Esophagus mucosa (tissue), 1 donor: ENCODE results near the gene SLC9B1. TPM values are rescaled to one million over a fixed set of nuclear protein-coding genes. Genes with fewer than 3 reads are reported as not detected.
"Not testable (repeated sequence)": the region's sequence is repeated elsewhere in the genome, so short reads cannot be mapped to it uniquely, and the experiment has no call there.

ENCODE experiments used
- ATAC-seq: fragments of 200-7000 bp; cut with Tn5 transposase; one replicate; pipeline ENCODE4 v1.9.1; 2020
- total RNA-seq: library from RNA; stranded (reverse); gene quantifications from one replicate; pipeline ENCODE4 v1.2.4, GENCODE V29; 2023
- donor health status: DM: yes; HTN: yes; CAD: no.

SLC9B1 gene
- total RNA-seq, 1 donor from 2014 or later = 0.28 TPM

DNA sequence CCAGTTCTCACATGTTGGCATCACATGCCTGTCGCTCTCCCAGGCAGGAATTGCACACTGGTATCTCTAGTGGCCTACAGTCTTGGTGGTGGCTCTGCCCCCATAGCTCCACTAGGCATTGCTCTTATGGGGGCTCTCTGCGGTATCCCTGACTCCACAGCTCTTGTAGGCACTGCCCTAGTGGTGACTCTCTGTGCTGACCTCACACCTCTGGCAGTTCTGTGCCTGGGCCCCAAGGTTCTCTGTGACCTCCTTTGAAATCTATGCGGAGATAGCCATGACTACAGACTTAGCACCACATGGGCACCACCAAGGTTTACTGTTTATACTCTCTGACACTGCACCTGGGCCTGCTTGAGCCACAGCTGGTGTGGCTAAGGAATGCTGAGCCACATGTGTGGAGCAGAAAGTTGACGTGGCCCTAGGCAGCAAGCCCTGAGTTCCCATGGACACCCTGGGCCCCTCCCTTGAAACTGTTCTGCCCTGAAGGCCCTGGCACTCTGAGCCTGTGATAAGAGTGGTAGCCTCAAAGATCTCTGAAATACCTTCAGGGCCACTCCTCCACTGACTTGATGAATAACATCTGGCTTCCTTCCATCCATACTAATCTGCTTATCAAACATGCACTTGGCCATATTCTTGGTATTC is 8.0 kb downstream of the SLC9B1 start:
- ATAC-seq = peak; percentile 44

DNA sequence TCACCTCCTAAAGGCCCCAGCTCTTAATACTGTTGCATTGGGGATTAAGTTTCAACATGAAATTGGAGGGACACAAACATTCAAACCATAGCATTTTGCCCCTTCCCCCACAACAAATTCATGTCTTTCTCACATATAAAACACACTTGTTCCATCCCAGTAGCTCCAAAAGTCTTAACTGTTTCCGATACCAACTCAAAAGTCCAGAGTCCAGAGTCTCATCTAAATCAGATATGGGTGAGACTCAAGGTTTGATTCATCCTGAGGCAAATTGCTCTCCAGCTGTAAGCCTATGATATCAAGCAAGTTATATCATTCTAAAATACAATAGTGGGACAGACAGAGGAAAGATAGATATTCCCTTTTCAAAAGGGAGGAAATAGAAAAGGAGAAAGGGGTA is 8.7 kb downstream of the SLC9B1 start:
- ATAC-seq = no peak

DNA sequence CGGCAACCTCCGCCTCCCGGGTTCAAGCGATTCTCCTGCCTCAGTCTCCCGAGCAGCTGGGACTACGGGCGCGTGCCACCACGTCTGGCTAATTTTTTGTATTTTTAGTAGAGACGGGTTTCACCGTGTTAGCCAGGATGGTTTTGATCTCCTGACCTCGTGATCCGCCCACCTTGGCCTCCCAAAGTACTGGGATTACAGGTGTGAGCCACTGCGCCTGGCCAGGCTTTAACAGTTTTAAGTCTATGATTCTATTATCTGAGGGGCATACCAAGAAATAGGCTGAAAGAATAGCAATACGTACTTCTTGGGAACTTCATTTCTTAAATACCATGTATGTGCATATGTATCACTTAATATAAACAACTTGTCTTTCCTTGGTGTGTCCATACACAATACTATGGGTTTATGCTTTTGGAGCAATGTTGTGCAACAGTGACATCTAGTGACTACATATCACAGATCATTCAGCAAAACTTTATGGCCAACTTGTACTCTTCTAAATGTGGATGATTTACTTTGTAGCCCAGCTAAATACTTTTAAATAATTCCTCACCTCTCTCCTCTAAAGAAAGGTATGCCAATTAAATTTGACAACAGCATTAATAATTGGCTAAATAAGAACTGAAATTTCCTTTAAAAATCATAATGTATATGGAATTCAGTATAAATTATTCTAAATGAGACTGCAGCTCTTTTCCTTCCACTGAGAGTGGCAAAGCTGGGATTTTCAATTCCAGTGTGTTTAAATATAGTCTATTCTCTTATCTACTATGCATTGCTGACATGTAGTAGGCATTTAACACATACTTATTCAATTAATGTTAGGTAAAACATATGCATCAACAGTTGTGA is 10.4 kb downstream of the SLC9B1 start:
- ATAC-seq = peak; percentile 93

DNA sequence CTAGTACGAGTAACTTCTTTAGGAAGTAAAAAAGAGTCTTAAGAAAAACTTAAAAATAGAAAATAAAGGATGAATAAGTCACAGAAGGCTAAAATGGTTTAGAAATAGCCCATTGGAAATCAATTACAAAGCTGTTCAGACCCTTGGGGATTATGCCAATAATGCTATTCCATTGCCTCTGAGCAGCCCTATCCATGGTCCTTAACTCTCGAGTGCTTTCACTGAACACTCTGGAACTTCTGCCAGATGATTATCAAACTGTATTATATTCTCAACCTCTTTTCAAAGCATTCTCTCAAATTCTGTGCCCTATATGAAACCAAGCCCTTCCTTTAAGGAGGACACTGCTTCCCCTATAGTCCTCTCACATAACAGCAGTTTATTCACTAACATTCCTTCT is 17.0 kb downstream of the SLC9B1 start:
- ATAC-seq = no peak

DNA sequence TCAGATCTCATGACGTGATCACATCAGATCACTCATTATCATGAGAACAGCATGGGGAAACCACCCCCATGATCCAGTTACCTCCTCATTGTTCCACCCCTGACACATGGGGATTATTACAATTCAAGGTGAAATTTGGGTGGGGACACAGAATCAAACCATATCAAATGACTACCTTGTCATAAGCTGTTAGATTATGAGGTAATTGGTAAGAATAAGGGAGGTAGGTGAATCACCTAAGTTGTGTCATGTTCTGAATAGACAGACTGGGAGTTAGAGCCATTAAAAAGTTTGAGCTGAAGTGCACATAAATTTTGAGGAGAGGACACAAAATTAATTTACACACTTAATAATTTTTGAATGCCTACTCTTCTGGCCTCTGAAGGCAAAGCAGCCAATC is 24.7 kb downstream of the SLC9B1 start:
- peak; percentile 72 for ATAC-seq

DNA sequence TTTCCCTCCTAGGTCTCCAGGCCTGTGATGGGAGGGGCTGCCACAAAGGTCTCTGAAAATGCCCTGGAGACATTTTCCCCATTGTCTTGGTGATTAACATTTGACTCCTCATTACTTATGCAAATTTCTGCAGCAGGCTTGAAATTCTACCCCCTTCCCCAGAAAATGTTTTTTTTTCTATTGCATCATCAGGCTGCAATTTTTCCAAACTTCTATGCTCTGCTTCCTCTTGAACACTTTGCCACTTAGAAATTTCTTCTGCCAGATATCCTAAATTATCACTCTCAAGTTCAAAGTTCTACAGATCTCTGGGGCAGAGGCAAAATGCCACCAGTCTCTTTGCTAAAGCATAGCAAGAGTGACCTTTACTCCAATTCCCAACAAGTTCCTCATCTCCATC is 25.5 kb downstream of the SLC9B1 start:
- ATAC-seq = not testable (repeated sequence)

DNA sequence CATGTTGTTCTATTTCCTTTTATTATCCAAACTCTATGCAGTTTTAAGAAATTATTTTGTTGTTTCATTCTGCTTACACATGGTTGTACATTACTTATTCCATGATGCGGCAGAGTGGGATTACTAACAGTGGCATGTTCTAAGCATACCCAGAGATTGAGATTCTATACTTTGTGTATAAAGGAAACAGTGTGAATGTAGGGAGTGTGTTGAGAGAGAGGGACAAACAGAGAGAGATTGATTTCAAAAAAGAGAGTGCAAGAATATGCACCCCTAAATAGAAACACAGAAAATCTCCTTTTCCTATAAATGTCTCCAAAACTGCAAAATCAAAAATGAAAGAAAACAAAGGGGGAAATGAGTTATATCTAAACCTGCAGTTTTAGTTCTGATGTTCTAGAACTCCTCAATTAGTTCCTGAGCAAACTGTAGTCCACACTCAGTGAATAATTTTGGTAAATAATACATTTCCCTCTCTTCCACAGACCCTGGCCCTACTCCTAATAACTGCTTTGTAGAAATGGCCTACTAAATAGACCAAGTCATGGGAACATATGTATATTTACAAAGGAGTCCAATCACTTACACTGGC is 31.0 kb downstream of the SLC9B1 start:
- no peak for ATAC-seq

DNA sequence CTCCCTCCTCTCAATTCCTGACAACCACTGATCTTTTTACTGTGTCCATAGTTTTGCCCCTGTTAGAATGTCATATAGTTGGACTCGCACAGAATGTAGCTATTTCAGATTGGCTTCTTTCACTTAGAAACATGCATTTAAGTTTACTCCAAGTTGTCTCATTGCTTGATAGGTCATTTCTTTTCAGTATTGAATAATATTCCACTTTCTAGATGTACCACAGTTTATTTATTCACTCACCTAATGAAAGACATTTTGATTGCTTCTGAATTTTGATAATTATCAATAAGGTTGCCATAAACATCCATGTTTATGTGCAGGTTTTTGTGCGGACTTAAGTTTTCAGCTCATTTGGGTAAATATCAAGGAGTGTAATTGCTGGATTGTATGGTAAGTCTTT is 38.5 kb downstream of the SLC9B1 start:
- ATAC-seq = no peak

DNA sequence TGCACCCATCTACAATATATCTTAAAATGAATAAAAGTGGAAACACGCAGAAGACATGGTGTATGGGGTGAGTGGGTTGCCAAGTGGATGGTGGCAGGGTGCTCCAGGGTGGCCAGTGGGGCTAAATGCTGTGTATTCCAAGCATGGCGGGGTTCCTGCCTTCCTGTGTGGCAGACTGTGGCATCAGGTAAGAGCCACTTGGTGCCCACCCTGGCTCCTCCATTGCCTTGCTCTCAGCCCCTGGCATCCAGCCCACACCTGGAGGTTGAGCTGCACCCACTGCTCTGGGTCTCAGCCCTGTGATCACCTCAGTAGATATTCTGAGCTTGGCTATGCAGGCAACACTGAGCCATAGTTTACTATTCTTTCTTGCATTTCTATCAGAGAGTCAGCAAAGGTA is 57.7 kb downstream of the SLC9B1 start:
- not testable (repeated sequence) for ATAC-seq

DNA sequence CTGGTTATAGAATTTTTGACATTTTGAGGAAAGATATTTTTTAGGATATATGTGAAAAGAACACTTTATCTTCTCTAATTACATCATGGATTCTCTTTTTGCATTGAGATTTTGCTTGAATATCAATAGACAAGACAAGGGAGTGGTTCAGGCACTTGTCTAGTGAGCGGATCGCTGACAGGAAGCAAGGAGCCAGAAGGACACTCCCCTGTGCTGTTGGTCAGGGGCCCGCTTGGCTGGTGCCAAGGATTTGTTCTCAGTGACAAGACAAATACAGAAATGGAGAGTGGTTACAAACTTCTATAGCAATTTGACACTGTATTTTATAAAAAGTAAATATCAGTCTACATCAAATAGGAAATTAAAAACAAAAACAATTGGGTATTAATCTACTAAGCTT is 60.0 kb downstream of the SLC9B1 start:
- no peak for ATAC-seq

DNA sequence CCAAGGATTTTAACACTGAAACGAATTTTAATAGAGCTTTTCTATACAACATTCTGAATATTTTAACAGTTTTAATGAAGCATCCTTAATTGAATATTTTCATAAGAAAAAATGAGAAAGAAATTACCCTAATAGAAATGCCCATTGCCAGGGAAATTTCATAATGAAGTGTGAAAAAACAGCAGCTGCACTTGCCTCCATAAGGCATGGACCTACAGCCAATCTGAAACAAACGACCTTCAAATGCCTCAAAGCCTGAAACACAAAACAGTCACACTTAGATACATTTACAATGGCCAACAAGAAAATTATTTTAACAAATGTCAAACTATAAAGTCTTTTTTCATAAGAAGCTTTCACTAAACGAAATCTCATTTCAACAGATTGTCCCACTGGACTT is 74.4 kb downstream of the SLC9B1 start:
- ATAC-seq = no peak

DNA sequence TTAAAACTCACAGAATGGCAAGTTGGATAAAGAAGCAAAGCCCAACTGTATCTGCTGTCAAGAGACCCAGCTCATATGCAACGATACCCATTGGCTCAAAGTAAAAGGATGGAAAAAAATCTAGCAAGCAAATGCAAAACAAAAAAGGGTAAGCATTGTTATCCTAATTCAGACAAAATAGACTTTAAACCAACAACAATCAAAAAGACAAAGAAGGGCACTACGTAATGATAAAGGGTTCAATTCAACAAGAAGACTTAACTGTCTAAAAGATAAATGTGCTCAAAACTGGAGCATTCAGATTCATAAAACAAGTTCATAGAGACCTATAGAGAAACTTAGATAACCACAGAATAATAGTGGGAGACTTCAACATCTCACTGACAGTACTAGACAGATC is 81.4 kb downstream of the SLC9B1 start:
- ATAC-seq = not testable (repeated sequence)

DNA sequence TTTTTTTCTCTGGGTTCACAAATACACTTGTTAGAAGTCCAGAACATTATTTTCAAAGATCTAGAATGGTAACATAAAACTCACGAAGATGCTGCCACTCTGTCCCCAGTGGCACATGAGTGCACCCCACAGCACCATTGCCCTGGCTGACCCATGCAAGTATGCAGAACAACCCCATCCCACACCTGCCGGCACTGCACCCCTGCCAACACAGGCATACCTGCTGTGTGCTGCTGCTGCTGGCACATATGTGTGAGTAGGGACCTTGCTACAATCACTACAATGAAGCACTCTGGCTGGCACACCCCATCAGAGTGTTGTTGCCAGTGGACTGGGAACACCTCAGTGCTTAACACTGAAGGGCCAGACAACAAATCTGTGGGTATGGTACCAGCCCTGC is 83.8 kb downstream of the SLC9B1 start:
- no peak for ATAC-seq

DNA sequence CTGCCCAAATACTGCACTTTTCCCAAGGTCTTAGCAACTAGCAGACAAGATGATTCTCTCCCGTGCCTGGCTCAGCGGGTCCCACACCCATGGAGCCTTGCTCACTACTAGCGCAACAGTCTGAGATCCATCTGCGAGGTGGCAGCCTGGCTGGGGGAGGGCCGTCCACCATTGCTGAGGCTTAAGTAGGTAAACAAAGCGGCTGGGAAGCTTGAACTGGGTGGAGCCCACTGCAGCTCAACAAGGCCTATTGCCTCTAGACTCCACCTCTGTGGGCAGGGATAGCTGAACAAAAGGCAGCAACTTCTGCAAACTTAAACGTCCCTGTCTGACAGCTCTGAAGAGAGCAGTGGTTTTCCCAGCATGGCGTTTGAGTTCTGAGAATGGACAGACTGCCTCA is 99.8 kb downstream of the SLC9B1 start:
- not testable (repeated sequence) for ATAC-seq

DNA sequence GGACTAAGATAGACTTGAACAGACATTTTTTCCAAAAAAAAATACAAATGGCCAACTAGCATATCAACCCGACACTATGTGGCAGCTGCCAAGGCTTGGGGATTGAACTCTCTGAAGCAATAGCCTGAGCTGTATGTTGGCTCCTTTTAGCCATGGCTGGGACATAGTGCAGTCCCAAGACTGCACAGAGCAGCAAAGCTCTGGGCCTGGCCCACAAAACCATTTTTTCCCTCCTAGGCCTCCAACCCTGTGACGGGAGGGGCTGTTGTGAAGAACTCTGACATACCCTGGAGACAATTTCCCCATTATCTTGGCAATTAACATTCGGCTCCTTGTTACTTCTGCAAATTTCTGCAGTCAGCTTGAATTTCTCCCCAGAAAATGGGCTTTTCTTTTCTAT is 100.6 kb downstream of the SLC9B1 start:
- ATAC-seq = no peak

DNA sequence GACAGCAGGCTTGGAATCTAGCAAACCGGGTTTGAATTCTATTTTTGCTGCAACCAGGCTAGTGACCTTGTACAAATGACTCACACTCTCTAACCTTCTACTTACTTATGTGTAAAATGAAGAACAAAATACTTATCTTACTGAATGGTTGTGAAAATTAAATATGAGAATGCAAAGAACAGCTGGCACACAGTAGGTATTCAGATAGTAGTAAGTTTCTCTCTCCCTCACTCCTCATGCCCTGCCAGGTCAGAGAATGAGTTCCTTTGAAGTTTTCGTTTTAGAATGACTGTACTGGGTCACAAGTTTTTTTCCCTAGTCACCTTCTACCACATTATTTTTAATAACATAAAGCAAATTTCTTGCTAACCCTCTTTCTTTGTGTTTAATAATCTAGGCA is 117.7 kb downstream of the SLC9B1 start:
- no peak for ATAC-seq

DNA sequence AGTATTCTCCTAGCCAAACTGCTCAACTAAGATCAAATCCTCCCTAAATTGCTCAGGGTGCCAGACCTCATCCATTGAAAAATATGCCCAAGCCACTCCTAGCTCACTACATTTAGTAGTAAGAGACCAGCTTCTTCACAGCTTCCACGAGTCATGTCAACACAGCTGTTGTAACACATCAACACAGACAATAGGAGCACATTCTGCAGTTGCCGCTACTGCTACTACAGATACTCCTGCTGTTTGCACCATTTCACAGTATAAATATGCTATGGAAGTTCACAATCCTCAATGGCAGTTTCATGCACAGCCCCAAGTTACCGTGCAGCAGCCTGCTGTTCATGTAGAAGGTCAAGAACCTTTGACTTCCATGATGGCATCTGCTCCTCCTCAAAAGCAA is 121.9 kb downstream of the SLC9B1 start:
- not testable (repeated sequence) for ATAC-seq

DNA sequence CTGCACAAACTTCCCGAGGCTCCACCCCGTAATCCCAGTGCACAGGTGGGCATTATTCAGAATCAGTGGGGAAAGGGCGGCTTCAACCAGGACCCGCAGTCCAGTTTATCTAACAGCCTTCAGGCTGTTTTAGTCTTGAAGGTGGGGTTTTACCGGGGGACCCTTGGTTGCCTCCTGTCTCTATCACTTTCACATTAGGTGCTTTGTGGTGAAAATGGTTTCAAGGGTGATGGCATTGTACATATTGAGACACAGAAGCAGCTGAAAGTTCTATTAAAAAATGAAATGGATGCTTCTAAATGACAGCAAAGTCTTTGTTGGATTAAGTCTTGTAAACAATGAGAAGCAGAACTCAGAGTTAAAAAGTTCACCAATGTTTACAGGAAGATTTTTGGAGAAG is 123.0 kb downstream of the SLC9B1 start:
- not testable (repeated sequence) for ATAC-seq

DNA sequence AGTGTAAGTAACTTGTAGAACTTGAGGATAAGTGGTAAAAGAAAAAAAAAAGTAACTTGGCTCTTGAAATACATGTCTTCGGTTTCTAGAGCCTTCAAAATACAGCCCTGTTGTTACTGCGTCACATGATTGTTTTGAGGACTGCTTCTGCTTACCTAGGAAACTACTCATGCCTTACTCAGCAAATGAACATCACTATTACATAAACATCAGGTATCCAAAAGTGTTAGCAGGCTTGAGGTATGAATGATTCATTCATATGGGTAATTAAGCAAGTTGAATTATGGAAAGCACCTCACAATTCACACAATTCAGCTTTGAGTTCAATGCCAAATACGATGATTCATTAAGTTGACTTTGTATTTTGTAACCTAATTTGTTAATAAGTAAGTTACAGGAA is 129.6 kb downstream of the SLC9B1 start:
- peak; percentile 35 for ATAC-seq

DNA sequence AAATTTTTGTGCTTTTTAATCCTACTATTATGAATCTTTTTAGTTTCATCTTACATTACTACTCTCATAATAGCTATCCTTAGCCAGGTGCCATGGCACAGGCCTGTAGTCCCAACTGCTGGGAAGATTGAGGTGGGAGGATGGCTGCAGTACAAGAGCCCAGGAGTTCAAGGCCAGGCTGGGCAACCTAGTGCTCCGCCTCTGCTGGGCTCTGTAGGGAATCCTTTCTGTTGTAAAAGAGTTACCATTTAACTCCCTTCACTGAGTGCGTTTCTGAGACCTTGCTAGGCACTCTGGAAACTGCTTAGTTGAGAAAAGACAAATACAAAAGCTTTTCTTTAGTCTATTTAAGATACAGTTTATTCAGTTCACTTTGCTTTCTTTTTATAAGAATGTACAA is 130.9 kb downstream of the SLC9B1 start:
- not testable (repeated sequence) for ATAC-seq

DNA sequence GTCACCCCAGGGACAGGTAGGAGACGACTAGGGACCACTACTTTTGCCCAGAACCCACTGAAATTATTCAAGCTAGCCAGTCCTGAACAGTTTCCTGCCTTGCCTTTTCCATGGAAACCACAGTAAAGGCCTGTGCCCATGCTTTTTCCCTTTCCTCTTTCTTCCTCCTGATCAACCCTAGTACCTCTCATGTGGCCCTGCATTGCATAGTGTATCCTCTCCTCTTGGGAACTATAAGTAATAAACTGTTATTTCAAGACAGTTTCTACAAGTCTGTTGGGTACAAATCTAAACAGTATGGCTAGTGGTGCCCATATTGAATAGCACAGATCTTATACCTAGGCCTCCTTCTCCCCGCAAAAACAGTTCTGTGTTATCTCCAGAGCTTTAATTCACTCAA is 136.2 kb downstream of the SLC9B1 start:
- ATAC-seq = no peak

DNA sequence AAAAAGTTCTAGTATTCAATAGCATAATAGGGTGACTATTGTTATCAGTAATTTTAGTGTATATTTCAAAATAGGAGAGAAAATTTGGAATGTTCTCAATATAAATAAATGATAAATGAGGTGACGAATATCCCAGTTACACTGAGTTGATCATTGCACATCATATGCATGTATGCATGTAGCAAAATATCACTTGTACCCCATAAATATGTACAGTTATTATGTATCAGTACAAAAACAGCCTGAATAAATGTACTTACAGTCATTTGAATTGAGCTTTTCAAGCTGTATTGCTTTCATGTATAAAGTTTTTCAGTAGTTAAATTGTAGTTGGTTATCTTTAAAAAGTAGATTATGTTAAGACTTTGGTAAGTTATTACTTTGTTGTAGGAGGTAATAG is 138.2 kb downstream of the SLC9B1 start:
- ATAC-seq = no peak

DNA sequence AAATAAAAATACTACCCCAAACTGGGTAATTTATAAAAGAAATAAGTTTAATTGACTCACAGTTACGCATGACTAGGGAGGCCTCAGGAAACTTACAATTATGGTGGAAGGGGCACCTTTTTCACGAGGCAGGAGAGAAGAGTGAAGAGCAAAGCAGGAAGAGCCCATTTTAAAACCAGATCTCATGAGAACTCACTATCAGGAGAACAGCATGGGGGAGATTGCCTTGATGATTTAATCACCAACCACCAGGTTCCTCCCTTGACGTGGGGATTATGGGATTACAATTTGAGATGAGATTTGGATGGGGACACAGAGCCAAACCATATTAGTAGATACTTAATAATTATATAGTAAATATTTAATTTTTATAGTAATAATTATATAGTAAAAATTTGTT is 140.6 kb downstream of the SLC9B1 start:
- no peak for ATAC-seq

DNA sequence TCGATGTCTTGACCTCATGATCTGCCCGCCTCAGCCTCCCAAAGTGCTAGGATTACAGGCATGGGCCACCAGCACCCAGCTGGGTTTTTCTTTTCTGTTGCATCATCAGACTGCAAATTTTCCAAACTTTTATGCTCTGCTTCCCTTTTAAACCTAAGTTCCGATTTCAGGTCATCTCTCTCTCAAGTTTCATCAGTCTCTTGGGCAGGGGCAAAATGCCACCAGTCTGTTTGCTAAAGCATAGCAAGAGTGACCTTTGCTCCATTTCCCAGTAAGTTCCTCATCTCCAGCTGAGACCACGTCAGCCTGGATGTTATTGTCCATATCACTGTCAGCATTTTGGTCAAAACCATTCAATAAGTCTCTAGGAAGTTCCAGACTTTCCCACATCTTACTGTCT is 141.2 kb downstream of the SLC9B1 start:
- ATAC-seq = not testable (repeated sequence)
